HG03575 (cell line): ENCODE data around the gene RNF43.
"Not testable (repeated sequence)": the region's sequence is repeated elsewhere in the genome, so short reads cannot be mapped to it uniquely, and the experiment has no call there.

ENCODE experiments used
- ATAC-seq: cut with Tn5 transposase; IDR thresholded peaks from one replicate; pipeline ENCODE4 v1.9.1; 2021; ENCODE audit not compliant: unreplicated experiment, insufficient number of reproducible peaks, low FRiP score; ENCODE audit errors: extremely low read depth

Gene RNF43

GRCh38 chr17:58411408-58411894 lies 5.9 kb downstream of the RNF43 start:
- no peak for ATAC-seq

- ATAC-seq = no peak
Observed at GRCh38 chr17:58410714-58411407, 6.5 kb downstream of the RNF43 start.

- ATAC-seq = no peak
Observed at GRCh38 chr17:58409432-58409831, 7.9 kb downstream of the RNF43 start.

GRCh38 chr17:58403311-58403710 lies 14.0 kb downstream of the RNF43 start:
- ATAC-seq = no peak

GRCh38 chr17:58402679-58403078 lies 14.7 kb downstream of the RNF43 start:
- ATAC-seq = no peak

GRCh38 chr17:58402047-58402446 lies 15.3 kb downstream of the RNF43 start:
- ATAC-seq = no peak

- ATAC-seq = no peak
Observed at GRCh38 chr17:58401287-58401686, 16.0 kb downstream of the RNF43 start.

- ATAC-seq = no peak
Observed at GRCh38 chr17:58400826-58401225, 16.5 kb downstream of the RNF43 start.

GRCh38 chr17:58399974-58400373 lies 17.4 kb downstream of the RNF43 start:
- no peak for ATAC-seq

- no peak for ATAC-seq
Observed at GRCh38 chr17:58398574-58399266, 18.6 kb downstream of the RNF43 start.

GRCh38 chr17:58397421-58397820 lies 19.9 kb downstream of the RNF43 start:
- ATAC-seq = not testable (repeated sequence)

- ATAC-seq = no peak
Observed at GRCh38 chr17:58396173-58396572, 21.2 kb downstream of the RNF43 start.

GRCh38 chr17:58394534-58395223 lies 22.7 kb downstream of the RNF43 start:
- no peak for ATAC-seq

GRCh38 chr17:58391302-58391984 lies 25.9 kb downstream of the RNF43 start:
- ATAC-seq = no peak

GRCh38 chr17:58390884-58391283 lies 26.4 kb downstream of the RNF43 start:
- ATAC-seq = no peak

- no peak for ATAC-seq
Observed at GRCh38 chr17:58388302-58389190, 28.8 kb downstream of the RNF43 start.

- no peak for ATAC-seq
Observed at GRCh38 chr17:58387834-58388233, 29.5 kb downstream of the RNF43 start.

GRCh38 chr17:58386708-58387107 lies 30.6 kb downstream of the RNF43 start:
- ATAC-seq = no peak
